Activated CD4-positive, alpha-beta T cell treated with anti-CD3 and anti-CD28 coated beads, Interleukin-10, Interleukin-2, amounts not matched to agents 100 ng/mL and 50 ng/mL, durations not matched to agents 16 hours and 8 hours (primary cell): ENCODE measurements around the gene BTBD9.
"Not testable (repeated sequence)": the region's sequence is repeated elsewhere in the genome, so short reads cannot be mapped to it uniquely, and the experiment has no call there.

Experiments
- DNase-seq: peaks from one replicate; pipeline ENCODE4 v3.0.0-alpha.2; 2020

BTBD9 gene

GRCh38 chr6:38370653-38371601 is 268.8 kb downstream of the BTBD9 start:
- DNase-seq: no peak

GRCh38 chr6:38367231-38367630 is 272.5 kb downstream of the BTBD9 start:
- DNase-seq: no peak

GRCh38 chr6:38366234-38366633 is 273.5 kb downstream of the BTBD9 start:
- DNase-seq: no peak

GRCh38 chr6:38364775-38365174 is 275.0 kb downstream of the BTBD9 start:
- no peak for DNase-seq

GRCh38 chr6:38364127-38364526 is 275.6 kb downstream of the BTBD9 start:
- no peak for DNase-seq

GRCh38 chr6:38355519-38355918 is 284.2 kb downstream of the BTBD9 start:
- DNase-seq: peak; percentile 20

GRCh38 chr6:38354905-38355304 is 284.8 kb downstream of the BTBD9 start:
- DNase-seq: peak; percentile 75

GRCh38 chr6:38354037-38354381 is 285.7 kb downstream of the BTBD9 start:
- DNase-seq: no peak

- DNase-seq: peak; percentile 26
Observed at GRCh38 chr6:38353310-38354036, 286.3 kb downstream of the BTBD9 start.

- DNase-seq: no peak
Observed at GRCh38 chr6:38352636-38353035, 287.1 kb downstream of the BTBD9 start.

- DNase-seq: no peak
Observed at GRCh38 chr6:38350942-38351341, 288.8 kb downstream of the BTBD9 start.

GRCh38 chr6:38350220-38350619 is 289.5 kb downstream of the BTBD9 start:
- no peak for DNase-seq

GRCh38 chr6:38349795-38350194 is 289.9 kb downstream of the BTBD9 start:
- DNase-seq: no peak

- no peak for DNase-seq
Observed at GRCh38 chr6:38349221-38349620, 290.5 kb downstream of the BTBD9 start.

GRCh38 chr6:38348371-38348770 is 291.4 kb downstream of the BTBD9 start:
- DNase-seq: no peak

- not testable (repeated sequence) for DNase-seq
Observed at GRCh38 chr6:38347829-38348228, 291.9 kb downstream of the BTBD9 start.

- no peak for DNase-seq
Observed at GRCh38 chr6:38346291-38347079, 293.2 kb downstream of the BTBD9 start.

- no peak for DNase-seq
Observed at GRCh38 chr6:38345586-38345985, 294.1 kb downstream of the BTBD9 start.

GRCh38 chr6:38341496-38341895 is 298.2 kb downstream of the BTBD9 start:
- DNase-seq: no peak

GRCh38 chr6:38339914-38340313 is 299.8 kb downstream of the BTBD9 start:
- no peak for DNase-seq

GRCh38 chr6:38337819-38338465 is 301.8 kb downstream of the BTBD9 start:
- DNase-seq: no peak

- DNase-seq: no peak
Observed at GRCh38 chr6:38336922-38337321, 302.8 kb downstream of the BTBD9 start.

GRCh38 chr6:38326837-38327236 is 312.9 kb downstream of the BTBD9 start:
- DNase-seq: no peak
